Measurements from ENCODE around the gene IDS.

GRCh38 chrX:149470955-149471354 lies 34.2 kb downstream of the IDS start:
- TF ChIP-seq ZNF274 (IDR thresholded peaks at IDR 0.05; ENCODE audit: borderline replicate concordance, extremely low read depth, low read length) (no peak), BACH1 (IDR thresholded peaks at IDR 0.05; ENCODE audit: low read length) (no peak), POLR2AphosphoS5 (IDR thresholded peaks at IDR 0.05; ENCODE audit: low read depth, low read length) (no peak), CTCF (IDR thresholded peaks at IDR 0.05; ENCODE audit: control extremely low read depth in 1 of 3, insufficient read depth in 1 of 3, low read depth in 1 of 3, low read length in 3 of 3) (peak; percentile 74 to 88 (median 78)), FOSL1 (IDR thresholded peaks at IDR 0.05; ENCODE audit: insufficient read depth, low read depth, low read length) (no peak), NANOG (IDR thresholded peaks at IDR 0.05; ENCODE audit: insufficient read depth, low read depth, low read length, poor library complexity, severe bottlenecking) (no peak)

All from H1 (cell line).